Hematopoietic multipotent progenitor cell treated with erythropoietin and hydrocortisone succinate and interleukin-3 and kit ligand, for 17 days (in vitro differentiated cells): ENCODE measurements around the gene NR2F1.

Experiments used
- DNase-seq: peaks from one replicate; pipeline ENCODE4 v3.0.0-alpha.2; 2015; ENCODE audit warnings: low spot score

NR2F1 gene

DNA sequence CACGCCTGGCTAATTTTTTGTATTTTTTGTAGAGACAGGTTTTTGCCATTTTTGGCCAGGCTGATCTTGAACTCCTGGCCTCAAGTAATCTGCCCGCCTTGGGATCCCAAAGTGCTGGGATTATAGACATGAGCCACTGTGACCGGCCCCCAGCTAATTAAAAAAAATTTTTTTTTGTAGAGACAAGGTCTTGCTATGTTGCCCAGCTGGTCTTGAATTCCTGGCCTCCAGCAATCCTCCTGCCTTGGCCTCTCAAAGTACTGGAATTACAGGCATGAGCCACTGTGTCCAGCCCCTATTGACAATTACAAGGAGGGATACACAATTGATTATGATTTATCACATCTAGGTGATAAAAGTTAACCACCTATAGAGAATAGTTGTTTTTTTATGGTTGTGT, 59.5 kb downstream of the NR2F1 start:
- DNase-seq: no peak
